ENCODE data around the gene SCUBE3. TPM values are rescaled to one million over a fixed set of nuclear protein-coding genes. Genes with fewer than 3 reads are reported as not detected.

Gene SCUBE3
- total and polyA plus RNA-seq, 2 of the 4 experiments (the other 2 are of a cell fraction), result 19.9 to 45.5 TPM

- POLR2A ChIA-PET (ENCODE audit: unreplicated experiment), result interaction anchor here (0.6 kb wide), 1 partner anchor 444 kb away, joined by 4 read pairs; no protein-coding TSS in a partner anchor
- 0% methylated on average over 47 of the region's 82 CpGs; no CpG with 5 or more reads in 1 of the 2 experiments for WGBS, 2 experiments (ENCODE audit: extremely low coverage in 2 of 2, insufficient read length in 1 of 2)
- TF ChIP-seq RCOR1 (IDR thresholded peaks at IDR 0.05; ENCODE audit: insufficient replicate concordance, low read length) (peak; percentile 3), CEBPB (IDR thresholded peaks at IDR 0.05; ENCODE audit: low read depth, low read length) (no peak), RFX5 (IDR thresholded peaks at IDR 0.05; ENCODE audit: low read depth, low read length) (no peak), CHD1 (IDR thresholded peaks at IDR 0.05; ENCODE audit: low read depth, low read length) (no peak), SMC3 (IDR thresholded peaks at IDR 0.05; ENCODE audit: low read depth, low read length) (0 out of 2 replicates have a peak, but pooled peaks have one; percentile 16), NFE2L2 (IDR thresholded peaks at IDR 0.05; ENCODE audit: low read depth, low read length) (no peak), BHLHE40 (IDR thresholded peaks at IDR 0.05; ENCODE audit: low read depth, low read length) (peak; percentile 80), FOS (IDR thresholded peaks at IDR 0.05; ENCODE audit: low read depth, low read length) (peak; percentile 100), MAZ (IDR thresholded peaks at IDR 0.05; ENCODE audit: borderline replicate concordance, low read depth, low read length) (0 out of 2 replicates have a peak, but pooled peaks have one; percentile 79), RAD21 (IDR thresholded peaks at IDR 0.05; ENCODE audit: low read length) (no peak), POLR2A (IDR thresholded peaks at IDR 0.05; ENCODE audit: low read depth, low read length) (peak; percentile 58; the same call in 1 of the 2 replicates), MAFK (IDR thresholded peaks at IDR 0.05; ENCODE audit: low read depth, low read length) (no peak), ELK1 (IDR thresholded peaks at IDR 0.05; ENCODE audit: borderline replicate concordance, low read depth, low read length) (no peak), MXI1 (IDR thresholded peaks at IDR 0.05; ENCODE audit: borderline replicate concordance, low read depth, low read length) (0 out of 2 replicates have a peak, but pooled peaks have one; percentile 14), CTCF (conservative IDR thresholded peaks at IDR 0.05; ENCODE audit: low read depth, low read length) (no peak)
Measured at GRCh38 chr6:35259194-35259947, 45.6 kb downstream of the SCUBE3 start, which contains the start of gene ZNF76. TSS of gene ZNF76 (plus strand) at chr6:35259735. CDS start at chr6:35281152, 21,417 bp downstream.

More at GRCh38 chr6:35259194-35259947, 45.6 kb downstream of the SCUBE3 start, which contains the start of gene ZNF76:
- peak within 1 kb of the TSS; percentile 64 for H3K4me3 ChIP-seq (ENCODE audit: insufficient read depth, low read depth, low read length)
- H3K14ac ChIP-seq (replicated peaks; ENCODE audit: low read depth, low read length), result peak within 1 kb of the TSS; percentile 91
- peak within 1 kb of the TSS; percentile 56 for H2BK120ac ChIP-seq (ENCODE audit: low read depth, low read length)
- CTCF ChIA-PET, result interaction anchor here (1.0 kb wide), 1 partner anchor 10 kb away, joined by 4 read pairs; no protein-coding TSS in a partner anchor
- H3K9me1 ChIP-seq (ENCODE audit: insufficient read depth, low read length), result peaks cover 9% of the 10 kb centered on the region
- peak within 1 kb of the TSS; percentile 95 for H3K23ac ChIP-seq (ENCODE audit: low read depth, low read length)
- peak within 1 kb of the TSS; percentile 60 for H3K9ac ChIP-seq (ENCODE audit: low read depth, low read length)
- H3K56ac ChIP-seq (ENCODE audit: extremely low read depth, insufficient read depth, low read length), result peak within 1 kb of the TSS; percentile 76
- peak within 1 kb of the TSS; percentile 74 for H4K5ac ChIP-seq (ENCODE audit: low read depth, low read length)
- H2BK20ac ChIP-seq (ENCODE audit: low read depth, low read length), result no peak within 1 kb of the TSS
- intact Hi-C loops (cut with micrococcal nuclease) (loop anchor here (1.0 kb wide), 1 partner anchor 29 kb away; no protein-coding TSS in a partner anchor), in situ Hi-C loops (cut with MboI; ENCODE audit: low sequenced_read_pairs) (no loop called here), dilution Hi-C loops (cut with HindIII; ENCODE audit: low sequenced_read_pairs, unreplicated experiment) (no loop called here)
- peaks cover 8% of the 10 kb centered on the region; the same call in 1 of the 2 replicates for H3K4me1 ChIP-seq (ENCODE audit: control insufficient read depth, insufficient read depth, low read length)
- peak within 1 kb of the TSS; percentile 96 for H3K4me2 ChIP-seq (ENCODE audit: low read depth, low read length)
- BruUV-seq (replicated peaks), result no TSS peak
- peak within 1 kb of the TSS; percentile 89 for H3K4ac ChIP-seq (ENCODE audit: low read depth, low read length)
- peak within 1 kb of the TSS; percentile 66 for H3K27ac ChIP-seq (ENCODE audit: insufficient read depth, low read length)
- ATAC-seq (ENCODE audit: low read depth) (peak; percentile 90), DNase-seq (peak; percentile 95)
- peak within 1 kb of the TSS; percentile 80 for H2AK9ac ChIP-seq (replicated peaks; ENCODE audit: low read depth, low read length, poor library complexity)
- peak within 1 kb of the TSS; percentile 90 for H2AK5ac ChIP-seq (ENCODE audit: low read depth, low read length)
- peak within 1 kb of the TSS; percentile 99 for H2AFZ ChIP-seq (replicated peaks; ENCODE audit: low read length, poor library complexity)
- H2BK15ac ChIP-seq (ENCODE audit: low read depth, low read length), result peak within 1 kb of the TSS; percentile 66; the same call in 1 of the 3 replicates
- H3K18ac ChIP-seq (ENCODE audit: low read depth, low read length), result peak within 1 kb of the TSS; percentile 37; the same call in 1 of the 2 replicates
- peak within 1 kb of the TSS; percentile 59 for H2BK5ac ChIP-seq (ENCODE audit: low read depth, low read length, poor library complexity, severe bottlenecking)
- no peaks in the 10 kb centered on the region for H4K20me1 ChIP-seq (ENCODE audit: insufficient read depth, low read length)
- peaks cover 25 to 42% of the 10 kb centered on the region in 2 experiments for H3K79me1 ChIP-seq (ENCODE audit: low read depth in 1 of 2, low read length in 2 of 2)
- no peaks in the 10 kb centered on the region for H3K36me3 ChIP-seq (ENCODE audit: control insufficient read depth, insufficient read depth, low read length)
- peak within 1 kb of the TSS; percentile 87 to 92 for H4K8ac ChIP-seq (ENCODE audit: low read depth in 2 of 2, low read length in 2 of 2)
- no peaks in the 10 kb centered on the region for H3K27me3 ChIP-seq (ENCODE audit: control insufficient read depth, insufficient read depth, low read length)
- no peaks in the 10 kb centered on the region for H3K9me3 ChIP-seq (ENCODE audit: control insufficient read depth, insufficient read depth, low read length)
- H4K91ac ChIP-seq (ENCODE audit: insufficient read depth, low read depth, low read length), result peak within 1 kb of the TSS; percentile 84

Measured in IMR-90 (cell line).